Measurements from ENCODE around the gene ALDH1L1.
"Not testable (repeated sequence)": the region's sequence is repeated elsewhere in the genome, so short reads cannot be mapped to it uniquely, and the experiment has no call there.

ALDH1L1 gene

GRCh38 chr3:126078866-126079265 is 101.5 kb downstream of the ALDH1L1 start:
- FAIRE-seq = no peak

DNA sequence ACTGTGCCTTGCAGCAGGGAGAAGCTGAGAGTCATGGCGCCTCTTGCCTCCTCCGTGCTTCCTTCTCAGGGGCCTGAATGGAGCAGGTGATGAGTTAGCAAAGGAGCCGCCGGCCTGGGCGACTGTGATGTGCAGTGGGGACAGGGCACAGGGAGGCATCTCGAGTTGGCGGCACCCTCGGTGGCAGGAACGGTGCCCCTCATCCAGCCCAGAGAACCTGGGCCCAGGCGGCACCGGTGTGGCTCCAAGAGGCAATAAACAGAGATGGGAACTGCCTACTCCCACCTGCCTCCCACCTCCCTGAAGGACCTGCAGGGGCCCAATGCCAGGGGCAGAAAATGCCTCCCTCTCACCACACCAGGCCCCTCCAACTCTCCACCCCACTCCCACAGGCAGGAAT is 102.6 kb downstream of the ALDH1L1 start:
- FAIRE-seq = no peak

DNA sequence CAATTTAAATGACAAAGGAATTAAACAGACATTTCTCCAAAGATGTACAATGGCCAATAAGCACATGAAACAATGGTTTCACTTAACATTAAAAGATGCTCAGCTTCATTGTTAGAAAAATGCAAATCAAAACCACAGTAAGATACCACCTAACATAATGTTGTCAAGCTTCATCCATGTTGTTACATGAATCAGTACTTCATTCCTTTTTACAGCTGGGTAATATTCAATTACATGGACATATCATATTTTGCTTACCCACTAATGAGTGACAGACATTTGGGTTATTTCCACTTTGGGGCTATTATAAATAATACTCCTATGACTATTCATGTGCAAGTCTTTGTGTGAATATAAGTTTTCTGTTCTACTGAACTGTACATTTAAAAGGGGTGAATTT is 104.2 kb downstream of the ALDH1L1 start:
- FAIRE-seq = no peak

- FAIRE-seq = no peak
Measured at GRCh38 chr3:126070146-126070545, 110.2 kb downstream of the ALDH1L1 start.

GRCh38 chr3:126067959-126068358 is 112.4 kb downstream of the ALDH1L1 start:
- no peak for FAIRE-seq

DNA sequence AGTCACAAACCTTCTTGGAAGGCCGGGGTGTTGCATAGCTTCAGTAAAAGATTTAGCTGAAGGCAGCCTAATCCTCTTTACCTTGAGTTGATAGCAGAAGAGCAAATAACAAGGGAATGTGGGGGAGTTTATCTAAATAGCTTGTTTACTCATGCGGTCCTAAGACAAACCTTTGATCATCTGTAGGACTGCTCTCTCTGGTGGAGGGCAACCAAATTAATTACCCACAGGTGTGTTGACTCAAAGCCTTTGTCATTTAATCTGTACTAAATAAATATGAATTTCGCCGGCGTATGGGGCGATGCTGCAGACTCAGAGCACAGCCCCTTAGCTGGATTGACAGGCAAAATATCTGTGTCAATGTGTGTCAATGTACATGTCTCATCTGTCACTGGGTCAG is 113.7 kb downstream of the ALDH1L1 start:
- FAIRE-seq = not testable (repeated sequence)

DNA sequence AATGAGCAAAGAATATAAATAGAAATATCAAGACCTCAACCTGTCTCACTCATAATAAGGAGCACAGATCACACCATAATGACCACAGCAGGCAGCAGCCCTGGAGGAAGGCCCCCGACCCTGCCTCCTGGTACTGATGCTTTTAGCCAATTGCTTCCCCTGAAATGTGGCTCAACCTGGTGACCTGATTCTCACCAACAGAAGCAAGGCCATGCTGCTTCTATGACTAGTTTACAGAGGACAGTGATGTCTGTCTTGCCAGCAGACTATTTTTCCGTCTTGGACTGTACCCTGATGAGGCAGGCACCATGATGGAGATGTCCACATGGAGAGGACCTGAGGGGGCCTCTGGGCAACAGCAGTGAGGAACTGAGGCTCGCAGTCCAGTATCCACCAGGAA is 114.5 kb downstream of the ALDH1L1 start:
- no peak for FAIRE-seq

GRCh38 chr3:126064627-126065258 is 115.6 kb downstream of the ALDH1L1 start:
- FAIRE-seq = no peak

DNA sequence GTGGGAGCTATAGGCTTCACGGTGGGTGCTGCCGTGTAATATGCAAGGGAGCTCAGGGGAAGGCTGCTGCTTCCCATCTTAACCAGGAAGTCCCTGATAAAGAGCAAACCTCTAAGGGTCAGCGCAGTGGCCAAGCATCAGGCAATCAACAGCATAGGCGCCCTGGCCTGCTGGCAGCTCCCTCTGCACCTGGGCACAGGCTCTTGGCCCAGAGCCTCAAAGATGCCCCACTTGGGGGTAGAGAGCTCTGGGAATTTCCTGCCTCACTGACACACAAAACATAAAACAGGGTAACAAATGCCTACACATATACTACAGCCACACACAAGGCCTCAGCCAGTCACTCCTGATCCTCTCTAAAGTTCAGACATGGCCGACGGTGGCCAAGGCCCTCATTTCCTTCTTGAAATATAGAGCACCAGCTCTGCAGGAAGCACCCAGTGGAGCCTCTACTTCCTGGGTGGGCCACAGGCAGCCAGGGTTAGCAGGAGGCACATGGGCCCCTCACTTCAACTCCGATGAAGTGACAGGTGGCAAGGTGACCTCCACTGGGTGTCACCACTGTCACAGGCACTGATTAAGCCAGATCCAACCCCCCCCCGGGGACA is 116.9 kb downstream of the ALDH1L1 start:
- no peak for FAIRE-seq

GRCh38 chr3:126061301-126062032 is 118.9 kb downstream of the ALDH1L1 start:
- FAIRE-seq = no peak

DNA sequence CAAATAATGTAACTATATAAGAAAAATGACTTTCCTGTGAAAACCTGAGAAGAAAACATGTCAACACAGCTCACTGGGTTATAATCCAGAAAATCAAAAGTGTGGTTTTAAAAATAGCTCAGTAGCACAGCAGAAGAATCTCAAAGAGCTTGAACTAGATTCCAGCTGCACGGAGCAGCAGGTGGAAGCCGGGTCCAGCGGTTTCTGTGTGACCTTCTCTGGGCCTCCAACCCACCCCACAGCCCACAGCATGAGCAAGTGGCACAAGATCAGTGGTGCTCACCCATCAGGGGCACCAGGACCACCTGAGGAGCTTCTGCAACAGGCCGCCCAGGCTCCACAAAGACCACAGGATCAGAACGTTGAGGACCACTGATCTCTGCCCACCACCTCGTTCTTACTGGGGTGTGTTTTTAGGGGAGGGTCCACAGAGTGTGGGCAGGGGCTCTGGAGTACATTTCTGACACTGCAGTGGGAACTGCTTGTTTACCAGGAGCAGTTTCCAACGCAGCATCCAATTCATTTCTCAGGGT is 119.7 kb downstream of the ALDH1L1 start:
- no peak for FAIRE-seq

GRCh38 chr3:126058666-126059065 is 121.7 kb downstream of the ALDH1L1 start:
- no peak for FAIRE-seq

DNA sequence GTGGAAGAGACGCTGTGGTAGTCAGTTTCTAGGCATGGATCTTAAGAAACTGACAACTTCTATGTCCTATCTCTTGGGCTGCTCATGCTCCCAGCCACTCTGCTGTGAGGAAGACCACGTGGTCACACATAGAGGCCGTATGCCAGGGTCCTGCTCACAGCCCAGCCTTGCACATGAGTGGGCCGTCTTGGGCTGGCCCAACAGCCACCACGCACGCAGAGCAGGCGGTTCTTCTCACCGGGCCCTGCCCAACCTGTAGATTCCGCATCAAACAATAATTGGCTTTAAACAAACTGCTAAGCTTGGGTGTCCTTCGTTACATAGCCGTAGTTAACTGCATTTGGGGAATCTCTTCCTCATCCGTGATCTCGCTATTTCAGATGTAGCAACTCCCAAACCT is 122.5 kb downstream of the ALDH1L1 start:
- FAIRE-seq = no peak

DNA sequence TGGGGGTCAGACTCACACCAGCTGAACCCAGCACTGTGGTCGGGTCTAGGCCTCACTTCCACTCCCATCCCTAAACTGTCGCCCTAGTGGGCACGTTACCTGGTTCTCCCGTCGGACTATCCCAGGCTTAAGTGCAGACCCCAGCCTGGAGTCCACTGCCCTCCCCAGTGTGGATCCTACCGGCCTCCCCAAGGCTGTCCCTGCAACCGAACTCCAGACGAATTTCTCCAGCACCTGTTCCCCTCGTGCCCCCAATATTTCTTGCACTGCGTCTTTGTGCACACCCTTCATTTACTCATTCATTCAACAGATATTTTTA is 122.9 kb downstream of the ALDH1L1 start:
- FAIRE-seq = no peak

GRCh38 chr3:126056681-126057500 is 123.5 kb downstream of the ALDH1L1 start:
- no peak for FAIRE-seq

- no peak for FAIRE-seq
Measured at GRCh38 chr3:126056088-126056487, 124.3 kb downstream of the ALDH1L1 start.

DNA sequence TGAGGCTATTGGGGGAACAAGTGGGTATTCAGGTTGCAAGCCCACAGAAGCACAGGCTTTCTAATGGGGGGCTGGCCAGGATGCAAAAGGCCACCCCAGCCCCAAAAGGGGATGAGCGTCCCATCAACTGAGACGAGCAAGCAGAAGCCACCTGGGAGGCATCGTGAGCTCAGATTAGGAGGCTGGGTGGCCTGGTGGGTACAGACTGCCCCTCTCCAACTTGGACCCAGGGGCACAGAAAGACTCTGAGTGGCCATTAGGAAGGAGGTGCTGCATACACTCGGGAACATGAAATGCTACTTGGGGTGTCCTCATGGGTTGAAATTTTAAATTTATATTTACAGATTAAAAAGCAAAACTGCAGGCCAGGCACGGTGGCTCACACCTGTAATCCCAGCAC is 125.5 kb downstream of the ALDH1L1 start:
- no peak for FAIRE-seq

DNA sequence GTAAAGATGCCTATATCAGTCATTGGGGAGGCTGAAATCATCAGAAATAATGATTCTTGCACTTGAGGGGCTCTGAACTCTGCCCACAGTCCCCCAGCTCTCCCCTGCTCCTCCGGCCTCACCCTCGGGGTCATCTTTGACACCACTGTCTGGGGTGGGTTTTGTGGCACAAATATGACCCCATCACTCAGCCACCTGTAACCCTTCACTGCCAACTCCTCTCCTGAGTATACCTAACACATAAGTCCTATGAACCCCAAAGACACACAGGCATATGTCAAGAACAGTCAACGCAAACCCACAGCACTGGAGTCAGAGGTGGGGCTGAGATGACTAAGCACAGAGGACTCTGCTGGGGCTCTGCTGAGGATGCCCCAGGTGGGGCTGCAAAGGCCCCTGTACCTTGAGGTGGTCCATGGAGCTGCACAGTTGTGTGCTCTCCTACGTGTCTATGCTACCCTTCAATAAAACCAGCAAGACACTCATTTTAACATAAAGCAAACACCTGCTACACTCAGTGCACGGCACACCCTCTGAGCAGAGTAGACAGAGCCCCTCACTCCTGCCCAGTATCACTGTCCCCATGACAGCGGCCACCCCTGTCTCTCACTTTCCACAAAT is 126.3 kb downstream of the ALDH1L1 start:
- no peak for FAIRE-seq

Data from TTC549 (cell line).